Natural killer cell (primary cell): ENCODE results near the gene LYPD6. TPM values are rescaled to one million over a fixed set of nuclear protein-coding genes. Genes with fewer than 3 reads are reported as not detected.

Experiments
- ATAC-seq, 3 donors: fragments of 150-1000 bp in 2 of 3; fragments of 200-7000 bp in 1 of 3; cut with Tn5 transposase; 1 replicate in 1 of 3; 2 replicates in 2 of 3; pipeline ENCODE4 v1.10.0; 2021; ENCODE audit warnings: mild to moderate bottlenecking in 2 of 3, moderate library complexity in 2 of 3
- DNase-seq, 2 donors: peaks; one replicate each; pipeline versions ENCODE4 v3.0.0 to v3.0.0-alpha.2; 2013 to 2021; ENCODE audit warnings: mixed read lengths in 1 of 2
- H3K27ac ChIP-seq: one replicate; pipeline ENCODE4 v1.5.1; 2013; ENCODE audit warnings: mild to moderate bottlenecking, low read length
- H3K27me3 ChIP-seq: one replicate; pipeline ENCODE4 v1.6.1; 2013; ENCODE audit warnings: low read length; ENCODE audit not compliant: control insufficient read depth, insufficient read depth
- H3K36me3 ChIP-seq: one replicate; pipeline ENCODE4 v1.6.1; 2013; ENCODE audit warnings: low read length; ENCODE audit not compliant: control insufficient read depth, insufficient read depth
- H3K4me1 ChIP-seq: one replicate; pipeline ENCODE4 v1.6.1; 2013; ENCODE audit warnings: low read length; ENCODE audit not compliant: control insufficient read depth, insufficient read depth
- H3K4me3 ChIP-seq: one replicate; pipeline ENCODE4 v1.5.1; 2013; ENCODE audit warnings: low read length
- H3K9me3 ChIP-seq: one replicate; pipeline ENCODE4 v1.6.1; 2013; ENCODE audit warnings: low read length; ENCODE audit not compliant: control insufficient read depth, insufficient read depth
- H3K27ac Mint-ChIP-seq, 2 donors: one replicate each; pipeline ENCODE4 v1.8.0; 2022; ENCODE audit warnings: mild to moderate bottlenecking in 2 of 2, mixed read lengths in 2 of 2, moderate library complexity in 1 of 2
- H3K27me3 Mint-ChIP-seq, 2 donors: one replicate each; pipeline ENCODE4 v1.8.0; 2022; ENCODE audit warnings: low read depth in 2 of 2, mixed read lengths in 2 of 2
- H3K36me3 Mint-ChIP-seq: one replicate; pipeline ENCODE4 v1.8.0; 2022; ENCODE audit warnings: mixed read lengths
- H3K4me1 Mint-ChIP-seq, 2 donors: one replicate each; pipeline ENCODE4 v1.8.0; 2022; ENCODE audit warnings: mixed read lengths in 2 of 2
- H3K4me3 Mint-ChIP-seq: one replicate; pipeline ENCODE4 v1.8.0; 2022; ENCODE audit warnings: mild to moderate bottlenecking, moderate library complexity, mixed read lengths
- H3K9me3 Mint-ChIP-seq, 2 donors: one replicate each; pipeline ENCODE4 v1.8.0; 2022; ENCODE audit warnings: mixed read lengths in 2 of 2
- WGBS: methylation state at CpG from one replicate; pipeline ENCODE4 v1.1.7; 2013; ENCODE audit warnings: missing lambda C conversion rate; ENCODE audit not compliant: insufficient coverage; 5-methylcytosine and 5-hydroxymethylcytosine counted together
- intact Hi-C: fragments of 100-400 bp; cut with micrococcal nuclease; formaldehyde crosslinking; loops from one replicate; pipeline ENCODE4 v1.14.2; 2022
- total RNA-seq, 4 donors: library from RNA; stranded (reverse); fragments of 120-200 nt in 1 of 4; gene quantifications; one replicate each; pipeline versions ENCODE4 v1.2.3 to v1.2.4, GENCODE V29; 2013 to 2022
- TF ChIP-seq, protein P1 (sequence below): fragments of 200-600 bp; IDR thresholded peaks from one replicate; pipeline ENCODE4 v1.8.0; 2022; ENCODE audit warnings: antibody characterized with exemption

LYPD6 gene, protein sequence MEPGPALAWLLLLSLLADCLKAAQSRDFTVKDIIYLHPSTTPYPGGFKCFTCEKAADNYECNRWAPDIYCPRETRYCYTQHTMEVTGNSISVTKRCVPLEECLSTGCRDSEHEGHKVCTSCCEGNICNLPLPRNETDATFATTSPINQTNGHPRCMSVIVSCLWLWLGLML
- total RNA-seq = not detected
- total RNA-seq (2013) = 0.02 TPM

DNA sequence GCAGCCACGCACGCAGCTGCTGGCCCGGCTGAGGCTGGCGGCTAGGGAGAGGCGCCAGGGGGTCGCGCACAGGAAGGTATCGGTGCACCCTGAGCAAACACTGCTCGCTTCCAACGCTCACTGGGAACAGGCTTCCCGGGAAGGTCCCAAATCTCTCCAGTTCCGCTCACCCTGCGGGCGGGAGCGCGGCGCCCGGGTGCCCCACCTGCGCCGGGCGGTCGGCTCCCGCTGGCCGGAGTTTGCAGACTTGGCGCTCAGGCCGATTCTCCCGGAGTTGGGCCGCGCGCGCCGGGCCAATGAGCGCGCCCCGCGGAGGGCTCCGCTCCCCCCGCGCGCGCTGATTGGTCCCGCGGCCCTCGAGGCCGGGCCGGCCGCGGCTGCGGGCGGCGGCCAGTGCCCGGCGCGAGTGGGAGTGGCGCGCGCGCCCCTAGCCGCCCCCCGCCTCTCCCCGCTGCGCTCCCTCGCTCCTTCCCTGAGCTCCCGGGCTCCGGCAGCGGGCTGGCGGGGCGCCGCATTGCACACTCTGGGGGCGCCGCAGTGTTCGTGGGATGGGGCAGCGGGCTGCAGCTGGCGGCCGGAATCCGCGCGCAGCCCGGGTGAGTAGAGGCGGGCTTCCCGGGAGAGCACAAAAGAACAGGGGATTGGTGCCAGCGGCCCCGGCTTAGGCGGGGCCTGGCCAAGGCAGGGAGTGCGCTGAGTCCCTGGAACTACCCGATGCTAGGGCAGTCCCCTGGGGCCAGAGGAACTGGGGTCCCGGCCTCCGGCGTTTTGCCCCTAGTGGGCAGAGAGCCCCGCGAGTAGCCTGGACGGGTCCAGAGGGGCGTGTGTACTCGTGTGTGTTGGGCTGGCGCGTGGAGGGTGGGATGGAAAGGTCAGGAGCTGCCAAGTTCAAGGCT is at the start of gene LYPD6:
TSS of gene LYPD6 (plus strand) at position 461 of the 896 bp plus-strand sequence. CDS start 107,122 bp downstream, outside the sequence.
- H3K4me3 ChIP-seq = no peak within 1 kb of the TSS
- Mint-ChIP-seq H3K27ac (no peak within 1 kb of the TSS), H3K36me3 (peaks cover 8% of the 10 kb centered on the region), H3K4me1 (peaks cover 0 to 6% of the 10 kb centered on the region in 2 donors), H3K4me3 (no peak within 1 kb of the TSS), H3K9me3 (peaks cover 0 to 3% of the 10 kb centered on the region in 2 donors), H3K27me3 (peaks cover 36 to 46% of the 10 kb centered on the region in 2 donors)
- DNase-seq (no peak), ATAC-seq (peak in 2 of 3 donors; percentile 22 to 24)
- H3K27ac ChIP-seq = no peak within 1 kb of the TSS
- H3K9me3 ChIP-seq = no peaks in the 10 kb centered on the region
- H3K4me1 ChIP-seq = peaks cover 10% of the 10 kb centered on the region
- no peaks in the 10 kb centered on the region for H3K36me3 ChIP-seq
- WGBS = 1% methylated on average over 96 of the region's 96 CpGs
- H3K27me3 ChIP-seq = peaks cover 24% of the 10 kb centered on the region
- TF ChIP-seq, protein P1, sequence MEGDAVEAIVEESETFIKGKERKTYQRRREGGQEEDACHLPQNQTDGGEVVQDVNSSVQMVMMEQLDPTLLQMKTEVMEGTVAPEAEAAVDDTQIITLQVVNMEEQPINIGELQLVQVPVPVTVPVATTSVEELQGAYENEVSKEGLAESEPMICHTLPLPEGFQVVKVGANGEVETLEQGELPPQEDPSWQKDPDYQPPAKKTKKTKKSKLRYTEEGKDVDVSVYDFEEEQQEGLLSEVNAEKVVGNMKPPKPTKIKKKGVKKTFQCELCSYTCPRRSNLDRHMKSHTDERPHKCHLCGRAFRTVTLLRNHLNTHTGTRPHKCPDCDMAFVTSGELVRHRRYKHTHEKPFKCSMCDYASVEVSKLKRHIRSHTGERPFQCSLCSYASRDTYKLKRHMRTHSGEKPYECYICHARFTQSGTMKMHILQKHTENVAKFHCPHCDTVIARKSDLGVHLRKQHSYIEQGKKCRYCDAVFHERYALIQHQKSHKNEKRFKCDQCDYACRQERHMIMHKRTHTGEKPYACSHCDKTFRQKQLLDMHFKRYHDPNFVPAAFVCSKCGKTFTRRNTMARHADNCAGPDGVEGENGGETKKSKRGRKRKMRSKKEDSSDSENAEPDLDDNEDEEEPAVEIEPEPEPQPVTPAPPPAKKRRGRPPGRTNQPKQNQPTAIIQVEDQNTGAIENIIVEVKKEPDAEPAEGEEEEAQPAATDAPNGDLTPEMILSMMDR = no peak
- intact Hi-C loops = no loop called here

DNA sequence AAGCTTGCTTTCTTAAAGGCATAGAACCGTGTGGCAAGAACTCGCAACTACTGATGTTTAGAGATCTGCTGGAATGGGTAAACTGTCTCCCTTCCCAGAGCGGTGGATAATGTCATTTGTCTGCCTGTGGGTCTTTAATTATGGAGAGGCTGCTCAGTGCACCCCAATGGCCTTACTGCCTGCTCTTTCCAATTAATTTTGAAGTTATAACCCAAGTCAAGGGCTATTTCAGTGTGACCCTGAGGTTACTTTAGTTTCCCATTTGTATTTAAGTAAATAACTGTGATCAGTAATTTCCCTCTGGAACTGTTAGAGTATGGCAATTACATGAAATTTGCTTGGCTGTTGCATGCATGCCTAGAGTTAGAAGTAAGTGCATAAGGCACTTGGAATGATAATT is 48.9 kb upstream of the LYPD6 start:
- Histone ChIP-seq H3K36me3 (no peaks in the 10 kb centered on the region), H3K4me1 (no peaks in the 10 kb centered on the region), H3K9me3 (no peaks in the 10 kb centered on the region), H3K27ac (no peak overlapping the region), H3K4me3 (no peak overlapping the region), H3K27me3 (no peaks in the 10 kb centered on the region)
- ATAC-seq (no peak), DNase-seq (no peak)
- Mint-ChIP-seq H3K27me3 (no peaks in the 10 kb centered on the region), H3K4me1 (no peaks in the 10 kb centered on the region), H3K9me3 (peaks cover 0 to 2% of the 10 kb centered on the region in 2 donors), H3K36me3 (no peaks in the 10 kb centered on the region), H3K27ac (no peak overlapping the region), H3K4me3 (no peak overlapping the region)
- WGBS = 94% methylated on average over 3 of the region's 3 CpGs
- intact Hi-C loops = no loop called here
- TF ChIP-seq, protein P1 = no peak

DNA sequence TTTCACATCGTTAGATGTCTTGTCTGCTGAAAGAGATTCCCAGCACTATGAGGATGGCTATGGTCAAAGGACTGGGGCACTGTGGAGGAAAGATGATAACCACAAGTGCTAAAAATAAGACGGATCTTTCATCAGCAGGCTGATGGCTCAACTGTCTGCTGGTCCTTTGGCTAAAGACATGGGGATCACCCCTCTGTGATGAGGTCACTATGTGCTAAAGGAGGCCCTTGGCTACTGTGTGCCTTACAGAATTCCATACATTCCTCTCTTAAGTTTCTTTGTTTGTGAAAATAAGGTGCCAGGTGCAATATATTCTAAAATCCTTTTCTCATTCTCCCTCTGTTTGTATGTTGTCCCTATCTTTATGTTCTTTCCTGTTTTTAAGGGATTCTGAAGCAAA is 39.7 kb upstream of the LYPD6 start:
- Mint-ChIP-seq H3K4me1 (no peaks in the 10 kb centered on the region), H3K27me3 (no peaks in the 10 kb centered on the region), H3K36me3 (no peaks in the 10 kb centered on the region), H3K27ac (no peak overlapping the region), H3K4me3 (no peak overlapping the region), H3K9me3 (peaks cover 0 to 3% of the 10 kb centered on the region in 2 donors)
- Histone ChIP-seq H3K27ac (no peak overlapping the region), H3K27me3 (no peaks in the 10 kb centered on the region), H3K36me3 (no peaks in the 10 kb centered on the region), H3K4me1 (no peaks in the 10 kb centered on the region), H3K4me3 (no peak overlapping the region), H3K9me3 (no peaks in the 10 kb centered on the region)
- DNase-seq (no peak), ATAC-seq (no peak)
- 73% methylated on average over 2 of the region's 2 CpGs for WGBS
- intact Hi-C loops = no loop called here
- TF ChIP-seq, protein P1 = no peak
